Esophagus squamous epithelium (tissue), 5 donors: Measurements from ENCODE around the gene ANAPC16. TPM values are rescaled to one million over a fixed set of nuclear protein-coding genes. Genes with fewer than 3 reads are reported as not detected.

Experiments used
- DNase-seq: peaks from one replicate; lab custom pipeline; 2025; lab: John Stamatoyannopoulos, UW
- H3K27ac ChIP-seq, 4 donors: fragments of 200-600 bp; sonication (generic); one replicate each; pipeline ENCODE4 v1.5.1; 2016 to 2019; ENCODE audit warnings: mild to moderate bottlenecking in 1 of 4
- H3K27me3 ChIP-seq, 4 donors: fragments of 200-600 bp; sonication (generic); 1 replicate in 3 of 4; 2 replicates in 1 of 4; pipeline versions ENCODE4 v1.5.1 to v1.6.0; 2017 to 2021; ENCODE audit warnings: antibody characterized with exemption in 1 of 4
- H3K36me3 ChIP-seq, 3 donors: fragments of 200-600 bp; sonication (generic); one replicate each; pipeline ENCODE4 v1.5.1; 2016 to 2019
- H3K4me1 ChIP-seq, 3 donors: fragments of 200-600 bp; sonication (generic); one replicate each; pipeline ENCODE4 v1.5.1; 2017 to 2019
- H3K4me3 ChIP-seq, 4 donors: fragments of 200-600 bp; sonication (generic); 1 replicate in 3 of 4; 2 replicates in 1 of 4; pipeline ENCODE4 v1.5.1; 2016 to 2019; ENCODE audit warnings: mild to moderate bottlenecking in 2 of 4, moderate library complexity in 1 of 4
- H3K9me3 ChIP-seq, 3 donors: fragments of 200-600 bp; sonication (generic); one replicate each; pipeline ENCODE4 v1.5.1; 2016 to 2019
- CTCF ChIP-seq, 6 experiments: fragments of 450-650 bp in 4 of 6; fragments of 200-600 bp in 2 of 6; sonication (generic) in 2 of 6; IDR thresholded peaks; one replicate each; pipeline ENCODE4 v1.5.1; 2016 to 2019; ENCODE audit warnings: antibody characterized with exemption in 6 of 6, mild to moderate bottlenecking in 4 of 6, moderate library complexity in 4 of 6
- POLR2A ChIP-seq, 4 donors: fragments of 450-650 bp; IDR thresholded peaks; one replicate each; pipeline ENCODE4 v1.6.1; 2017; ENCODE audit warnings: antibody characterized with exemption in 4 of 4, mild to moderate bottlenecking in 4 of 4, moderate library complexity in 3 of 4
- WGBS, 2 donors: methylation state at CpG; one replicate each; pipeline ENCODE4 v1.1.5; 2018; 5-methylcytosine and 5-hydroxymethylcytosine counted together
- intact Hi-C: fragments of 100-400 bp; cut with DNase I; formaldehyde crosslinking; loops from one replicate; pipeline ENCODE4 v1.15.0; 2022
- total RNA-seq, 4 donors: library from RNA; depleted of rRNA; stranded (reverse); fragments of >200 nt; gene quantifications; one replicate each; pipeline ENCODE4 v1.1.0, GENCODE V29; 2016
- donor health status: DM: yes; HTN: yes; CAD: no.

ANAPC16 gene
- total RNA-seq, 4 donors from 2014 or later = 34.2 to 104 (median 58.1) TPM

- H3K4me1 ChIP-seq = peaks cover 46 to 86% (median 75%) of the 10 kb centered on the region in 3 donors
- intact Hi-C loops = no loop called here
- H3K4me3 ChIP-seq = peak overlapping the region; percentile 26 to 72 (median 49)
- H3K9me3 ChIP-seq = no peaks in the 10 kb centered on the region
- 22 to 36% methylated on average over 6 to 7 of the region's 30 CpGs for WGBS, 2 donors
- no peak for DNase-seq
- no peaks in the 10 kb centered on the region for H3K27me3 ChIP-seq
- no peaks in the 10 kb centered on the region for H3K36me3 ChIP-seq
- peak overlapping the region; percentile 86 to 96 (median 94) for H3K27ac ChIP-seq
- TF ChIP-seq CTCF (IDR thresholded peaks at IDR 0.05) (peak in 1 of 6 experiments; percentile 6), POLR2A (IDR thresholded peaks at IDR 0.05) (peak in 1 of 4 donors; percentile 60)
Measured at GRCh38 chr10:72260976-72261783, 45.4 kb downstream of the ANAPC16 start.

GRCh38 chr10:72261784-72262404, 46.1 kb downstream of the ANAPC16 start:
- Histone ChIP-seq H3K9me3 (no peaks in the 10 kb centered on the region), H3K27ac (peak overlapping the region; percentile 86 to 96 (median 94)), H3K36me3 (no peaks in the 10 kb centered on the region), H3K4me3 (peak overlapping the region in 1 of 4 donors; percentile 72), H3K4me1 (peaks cover 40 to 79% (median 68%) of the 10 kb centered on the region in 3 donors), H3K27me3 (no peaks in the 10 kb centered on the region)
- 86 to 89% methylated on average over 7 of the region's 7 CpGs for WGBS, 2 donors
- no peak for DNase-seq
- TF ChIP-seq POLR2A (IDR thresholded peaks at IDR 0.05) (no peak), CTCF (IDR thresholded peaks at IDR 0.05) (no peak)
- intact Hi-C loops = no loop called here

GRCh38 chr10:72263613-72264241, 47.9 kb downstream of the ANAPC16 start:
- intact Hi-C loops = no loop called here
- DNase-seq = no peak
- H3K9me3 ChIP-seq = no peaks in the 10 kb centered on the region
- H3K4me3 ChIP-seq = no peak overlapping the region
- WGBS, 2 donors = 29 to 50% methylated on average over 6 of the region's 6 CpGs
- H3K27me3 ChIP-seq = no peaks in the 10 kb centered on the region
- peak overlapping the region; percentile 78 to 96 (median 90) for H3K27ac ChIP-seq
- H3K4me1 ChIP-seq = peaks cover 39 to 63% (median 53%) of the 10 kb centered on the region in 3 donors
- TF ChIP-seq POLR2A (IDR thresholded peaks at IDR 0.05) (no peak), CTCF (IDR thresholded peaks at IDR 0.05) (no peak)
- H3K36me3 ChIP-seq = no peaks in the 10 kb centered on the region

GRCh38 chr10:72264536-72264935, 48.7 kb downstream of the ANAPC16 start:
- intact Hi-C loops = no loop called here
- H3K27ac ChIP-seq = peak overlapping the region; percentile 78 to 96 (median 90)
- no peaks in the 10 kb centered on the region for H3K27me3 ChIP-seq
- TF ChIP-seq CTCF (IDR thresholded peaks at IDR 0.05) = no peak
- TF ChIP-seq POLR2A (IDR thresholded peaks at IDR 0.05) = no peak
- H3K36me3 ChIP-seq = no peaks in the 10 kb centered on the region
- H3K4me3 ChIP-seq = no peak overlapping the region
- WGBS, 2 donors = 62 to 86% methylated on average over 1 of the region's 1 CpG
- H3K4me1 ChIP-seq = peaks cover 37 to 55% (median 45%) of the 10 kb centered on the region in 3 donors
- DNase-seq = no peak
- no peaks in the 10 kb centered on the region for H3K9me3 ChIP-seq
